Vagina (tissue), 2 donors: Measurements from ENCODE around the gene COX5B. TPM values are rescaled to one million over a fixed set of nuclear protein-coding genes. Genes with fewer than 3 reads are reported as not detected.

ENCODE experiments used
- DNase-seq, 2 donors: peaks; one replicate each; pipeline ENCODE4 v3.0.0-alpha.2; 2017; ENCODE audit errors: extremely low spot score in 2 of 2
- H3K27ac ChIP-seq: fragments of 200-600 bp; sonication (generic); one replicate; pipeline ENCODE4 v1.5.1; 2019
- H3K27me3 ChIP-seq: fragments of 200-600 bp; sonication (generic); one replicate; pipeline ENCODE4 v1.5.1; 2019
- H3K36me3 ChIP-seq, 2 donors: fragments of 200-600 bp; sonication (generic); one replicate each; pipeline ENCODE4 v1.5.1; 2017 to 2019
- H3K4me1 ChIP-seq: fragments of 200-600 bp; sonication (generic); one replicate; pipeline ENCODE4 v1.5.1; 2019
- H3K4me3 ChIP-seq, 2 donors: fragments of 200-600 bp; sonication (generic); 1 replicate in 1 of 2; 2 replicates in 1 of 2; pipeline ENCODE4 v1.5.1; 2016 to 2019
- H3K9me3 ChIP-seq: fragments of 200-600 bp; sonication (generic); one replicate; pipeline ENCODE4 v1.5.1; 2019
- CTCF ChIP-seq, 3 experiments: fragments of 450-650 bp in 2 of 3; fragments of 200-600 bp in 1 of 3; sonication (generic) in 1 of 3; IDR thresholded peaks; one replicate each; pipeline ENCODE4 v1.5.1; 2017 to 2019; ENCODE audit warnings: antibody characterized with exemption in 3 of 3, mild to moderate bottlenecking in 2 of 3, moderate library complexity in 2 of 3
- POLR2A ChIP-seq, 2 donors: fragments of 450-650 bp; IDR thresholded peaks; one replicate each; pipeline ENCODE4 v1.6.1; 2017; ENCODE audit warnings: antibody characterized with exemption in 2 of 2, mild to moderate bottlenecking in 2 of 2, moderate library complexity in 2 of 2
- POLR2AphosphoS5 ChIP-seq, 2 donors: sonication (generic); formaldehyde crosslinking; IDR thresholded peaks; one replicate each; pipeline ENCODE4 v1.9.0; 2017; ENCODE audit warnings: antibody characterized with exemption in 2 of 2, mild to moderate bottlenecking in 2 of 2, low read depth in 1 of 2; ENCODE audit not compliant: insufficient read depth in 1 of 2
- intact Hi-C: fragments of 100-400 bp; cut with DNase I; formaldehyde crosslinking; loops from one replicate; pipeline ENCODE4 v1.15.1; 2023
- total RNA-seq: library from RNA; depleted of rRNA; stranded (reverse); fragments of >200 nt; gene quantifications from one replicate; pipeline ENCODE4 v1.2.3, GENCODE V29; 2016

The COX5B gene
- total RNA-seq, 1 donor from 2014 or later, result 481 TPM

- no peak for DNase-seq
- intact Hi-C loops, result no loop called here
- Histone ChIP-seq H3K27ac (no peak overlapping the region), H3K36me3 (peaks cover 0 to 38% of the 10 kb centered on the region in 2 donors), H3K4me1 (no peaks in the 10 kb centered on the region), H3K9me3 (no peaks in the 10 kb centered on the region), H3K4me3 (no peak overlapping the region), H3K27me3 (no peaks in the 10 kb centered on the region)
- no peak for TF ChIP-seq POLR2A (IDR thresholded peaks at IDR 0.05)
- TF ChIP-seq POLR2AphosphoS5 (IDR thresholded peaks at IDR 0.05; ENCODE audit: insufficient read depth in 1 of 2, low read depth in 1 of 2), result no peak
- TF ChIP-seq CTCF (IDR thresholded peaks at IDR 0.05), result no peak
These were observed 8.4 kb downstream of the COX5B start for GRCh38 chr2:97654309-97654708.

GRCh38 chr2:97654791-97655190 is 8.9 kb downstream of the COX5B start:
- no peak overlapping the region for H3K4me3 ChIP-seq
- no peak for TF ChIP-seq POLR2AphosphoS5 (IDR thresholded peaks at IDR 0.05; ENCODE audit: insufficient read depth in 1 of 2, low read depth in 1 of 2)
- TF ChIP-seq POLR2A (IDR thresholded peaks at IDR 0.05), result no peak
- TF ChIP-seq CTCF (IDR thresholded peaks at IDR 0.05), result no peak
- H3K36me3 ChIP-seq, result peaks cover 0 to 36% of the 10 kb centered on the region in 2 donors
- H3K4me1 ChIP-seq, result no peaks in the 10 kb centered on the region
- H3K27ac ChIP-seq, result no peak overlapping the region
- DNase-seq, result no peak
- intact Hi-C loops, result no loop called here
- no peaks in the 10 kb centered on the region for H3K9me3 ChIP-seq
- H3K27me3 ChIP-seq, result no peaks in the 10 kb centered on the region

GRCh38 chr2:97656129-97656755 is 10.4 kb downstream of the COX5B start:
- Histone ChIP-seq H3K9me3 (no peaks in the 10 kb centered on the region), H3K36me3 (peaks cover 0 to 31% of the 10 kb centered on the region in 2 donors), H3K4me3 (no peak overlapping the region), H3K4me1 (peaks cover 13% of the 10 kb centered on the region), H3K27me3 (no peaks in the 10 kb centered on the region), H3K27ac (no peak overlapping the region)
- DNase-seq, result no peak
- TF ChIP-seq POLR2A (IDR thresholded peaks at IDR 0.05), result no peak
- no peak for TF ChIP-seq POLR2AphosphoS5 (IDR thresholded peaks at IDR 0.05; ENCODE audit: insufficient read depth in 1 of 2, low read depth in 1 of 2)
- no peak for TF ChIP-seq CTCF (IDR thresholded peaks at IDR 0.05)
- intact Hi-C loops, result no loop called here

GRCh38 chr2:97656905-97657587 is 11.2 kb downstream of the COX5B start:
- Histone ChIP-seq H3K4me1 (peaks cover 21% of the 10 kb centered on the region), H3K36me3 (peaks cover 0 to 31% of the 10 kb centered on the region in 2 donors), H3K4me3 (no peak overlapping the region), H3K27me3 (no peaks in the 10 kb centered on the region), H3K9me3 (no peaks in the 10 kb centered on the region), H3K27ac (no peak overlapping the region)
- DNase-seq, result no peak
- intact Hi-C loops, result no loop called here
- TF ChIP-seq POLR2AphosphoS5 (IDR thresholded peaks at IDR 0.05; ENCODE audit: insufficient read depth in 1 of 2, low read depth in 1 of 2) (no peak), CTCF (IDR thresholded peaks at IDR 0.05) (no peak), POLR2A (IDR thresholded peaks at IDR 0.05) (no peak)
